A172 (cell line): ENCODE data around the gene DEFB132. TPM values are rescaled to one million over a fixed set of nuclear protein-coding genes. Genes with fewer than 3 reads are reported as not detected.

Source experiments
- DNase-seq: peaks from one replicate; pipeline ENCODE4 v3.0.0-alpha.2; 2015; ENCODE audit warnings: low spot score
- total RNA-seq: library from RNA; depleted of rRNA; stranded (reverse); fragments of >200 nt; shearing (Covaris generic); gene quantifications from 2 replicates; pipeline ENCODE4 v1.2.3, GENCODE V29; 2014

The DEFB132 gene
- total RNA-seq, 1 experiment from 2014 or later: not detected

GRCh38 chr20:263701-264100, 6.2 kb downstream of the DEFB132 start:
- DNase-seq: no peak

GRCh38 chr20:266596-267562, 9.4 kb downstream of the DEFB132 start:
- peak; percentile 56 for DNase-seq

- DNase-seq: no peak
These were observed 13.0 kb downstream of the DEFB132 start for GRCh38 chr20:270517-270916.

GRCh38 chr20:271069-271468, 13.5 kb downstream of the DEFB132 start:
- DNase-seq: no peak

- no peak for DNase-seq
These were observed 14.0 kb downstream of the DEFB132 start for GRCh38 chr20:271528-271927.

- DNase-seq: no peak
These were observed 15.2 kb downstream of the DEFB132 start for GRCh38 chr20:272718-273117.

GRCh38 chr20:273884-274283, 16.4 kb downstream of the DEFB132 start:
- no peak for DNase-seq

GRCh38 chr20:275791-276190, 18.3 kb downstream of the DEFB132 start:
- DNase-seq: no peak

GRCh38 chr20:276620-277495, 19.3 kb downstream of the DEFB132 start:
- no peak for DNase-seq

- no peak for DNase-seq
These were observed 19.9 kb downstream of the DEFB132 start for GRCh38 chr20:277496-277781.

GRCh38 chr20:278181-278580, 20.7 kb downstream of the DEFB132 start:
- no peak for DNase-seq

GRCh38 chr20:278607-279571, 21.4 kb downstream of the DEFB132 start:
- DNase-seq: no peak

GRCh38 chr20:284172-284571, 26.6 kb downstream of the DEFB132 start:
- no peak for DNase-seq

GRCh38 chr20:286508-286907, 29.0 kb downstream of the DEFB132 start:
- DNase-seq: no peak

- DNase-seq: no peak
These were observed 31.6 kb downstream of the DEFB132 start for GRCh38 chr20:288956-289692.

GRCh38 chr20:289693-290083, 32.2 kb downstream of the DEFB132 start:
- no peak for DNase-seq

GRCh38 chr20:290084-290831, 32.7 kb downstream of the DEFB132 start, which contains the start of gene C20orf96:
Gene C20orf96, minus strand, starts transcription at chr20:290750. Its CDS starts 140 bp downstream, at chr20:290610.
- peak; percentile 94 for DNase-seq

GRCh38 chr20:294602-295001, 37.1 kb downstream of the DEFB132 start:
- DNase-seq: no peak

- no peak for DNase-seq
These were observed 38.3 kb downstream of the DEFB132 start for GRCh38 chr20:295804-296203.
